Stimulated activated CD8-positive, alpha-beta memory T cell treated with anti-CD3 and anti-CD28 coated beads, Interleukin-12 subunit alpha, Interleukin-12 subunit beta, amount 100 ng/mL, for 24 hours (primary cell): ENCODE results near the gene MIXL1.
"Not testable (repeated sequence)": the region's sequence is repeated elsewhere in the genome, so short reads cannot be mapped to it uniquely, and the experiment has no call there.

Experiments
- DNase-seq: peaks from one replicate; pipeline ENCODE4 v3.0.0-alpha.2; 2020; ENCODE audit errors: extremely low read depth

MIXL1 gene

GRCh38 chr1:226223157-226223785 is at the start of gene MIXL1:
MIXL1 (plus strand) TSS chr1:226223664; CDS start chr1:226223682, 18 bp downstream.
- no peak for DNase-seq

- no peak for DNase-seq
Measured at GRCh38 chr1:226176870-226177269, 46.6 kb upstream of the MIXL1 start.

- DNase-seq = no peak
Measured at GRCh38 chr1:226181996-226182714, 41.3 kb upstream of the MIXL1 start.

- DNase-seq = no peak
Measured at GRCh38 chr1:226185141-226186036, 38.1 kb upstream of the MIXL1 start.

- DNase-seq = peak; percentile 67
Measured at GRCh38 chr1:226186124-226187018, 37.1 kb upstream of the MIXL1 start, which contains the start of gene ACBD3. ACBD3 (minus strand) TSS chr1:226186741; CDS start chr1:226186675, 66 bp downstream.

- DNase-seq = no peak
Measured at GRCh38 chr1:226187019-226187322, 36.5 kb upstream of the MIXL1 start.

- no peak for DNase-seq
Measured at GRCh38 chr1:226187380-226187779, 36.1 kb upstream of the MIXL1 start.

- DNase-seq = no peak
Measured at GRCh38 chr1:226195144-226195543, 28.3 kb upstream of the MIXL1 start.

- no peak for DNase-seq
Measured at GRCh38 chr1:226199971-226200370, 23.5 kb upstream of the MIXL1 start.

GRCh38 chr1:226201029-226201593 is 22.4 kb upstream of the MIXL1 start:
- no peak for DNase-seq

- DNase-seq = no peak
Measured at GRCh38 chr1:226202246-226202645, 21.2 kb upstream of the MIXL1 start.

- not testable (repeated sequence) for DNase-seq
Measured at GRCh38 chr1:226202666-226203065, 20.8 kb upstream of the MIXL1 start.

- no peak for DNase-seq
Measured at GRCh38 chr1:226203240-226203639, 20.2 kb upstream of the MIXL1 start.

- no peak for DNase-seq
Measured at GRCh38 chr1:226203655-226204054, 19.8 kb upstream of the MIXL1 start.

- no peak for DNase-seq
Measured at GRCh38 chr1:226204198-226204597, 19.3 kb upstream of the MIXL1 start.

- no peak for DNase-seq
Measured at GRCh38 chr1:226207048-226207447, 16.4 kb upstream of the MIXL1 start.

GRCh38 chr1:226209307-226210059 is 14.0 kb upstream of the MIXL1 start:
- no peak for DNase-seq

GRCh38 chr1:226210571-226211176 is 12.8 kb upstream of the MIXL1 start:
- DNase-seq = no peak

GRCh38 chr1:226211181-226211821 is 12.2 kb upstream of the MIXL1 start:
- DNase-seq = no peak
